Neural crest cell (in vitro differentiated cells): ENCODE data around the gene LATS2. TPM values are rescaled to one million over a fixed set of nuclear protein-coding genes. Genes with fewer than 3 reads are reported as not detected.
"Not testable (repeated sequence)": the region's sequence is repeated elsewhere in the genome, so short reads cannot be mapped to it uniquely, and the experiment has no call there.

Experiments
- DNase-seq: peaks from one replicate; pipeline ENCODE4 v3.0.0; 2021; ENCODE audit warnings: low read depth, mixed read lengths, low spot score
- H3K27ac Mint-ChIP-seq: one replicate; pipeline ENCODE4 v1.8.0; 2021; ENCODE audit warnings: mild to moderate bottlenecking, mixed read lengths; ENCODE audit not compliant: unreplicated experiment
- H3K27me3 Mint-ChIP-seq: 2 replicates; pipeline ENCODE4 v1.8.0; 2021; ENCODE audit warnings: low read depth, mild to moderate bottlenecking, mixed read lengths
- H3K36me3 Mint-ChIP-seq: 2 replicates; pipeline ENCODE4 v1.8.0; 2021; ENCODE audit warnings: low read depth, mild to moderate bottlenecking, mixed read lengths
- H3K4me1 Mint-ChIP-seq: 2 replicates; pipeline ENCODE4 v1.8.0; 2021; ENCODE audit warnings: mixed read lengths
- H3K4me3 Mint-ChIP-seq: one replicate; pipeline ENCODE4 v1.8.0; 2021; ENCODE audit warnings: mild to moderate bottlenecking, mixed read lengths
- H3K9me3 Mint-ChIP-seq: 2 replicates; pipeline ENCODE4 v1.8.0; 2021; ENCODE audit warnings: mixed read lengths
- CTCF ChIP-seq: fragments of 200-600 bp; sonication (generic); conservative IDR thresholded peaks from 2 replicates; pipeline ENCODE4 v1.5.0; 2021; ENCODE audit warnings: antibody characterized with exemption, mild to moderate bottlenecking
- total RNA-seq: library from RNA; stranded (reverse); gene quantifications from 2 replicates; pipeline ENCODE4 v1.2.1, GENCODE V29; 2021

The LATS2 gene
- total RNA-seq, 1 donor from 2014 or later, result 26.2 TPM

- DNase-seq, result no peak
- H3K27ac Mint-ChIP-seq, result no peak overlapping the region
- H3K9me3 Mint-ChIP-seq, result peaks cover 2% of the 10 kb centered on the region
- no peaks in the 10 kb centered on the region for H3K4me1 Mint-ChIP-seq
- H3K27me3 Mint-ChIP-seq, result no peaks in the 10 kb centered on the region
- H3K36me3 Mint-ChIP-seq, result no peaks in the 10 kb centered on the region
- no peak overlapping the region for H3K4me3 Mint-ChIP-seq
- no peak for TF ChIP-seq CTCF
Measured at GRCh38 chr13:20967340-20967739, 94.0 kb downstream of the LATS2 start.

DNA sequence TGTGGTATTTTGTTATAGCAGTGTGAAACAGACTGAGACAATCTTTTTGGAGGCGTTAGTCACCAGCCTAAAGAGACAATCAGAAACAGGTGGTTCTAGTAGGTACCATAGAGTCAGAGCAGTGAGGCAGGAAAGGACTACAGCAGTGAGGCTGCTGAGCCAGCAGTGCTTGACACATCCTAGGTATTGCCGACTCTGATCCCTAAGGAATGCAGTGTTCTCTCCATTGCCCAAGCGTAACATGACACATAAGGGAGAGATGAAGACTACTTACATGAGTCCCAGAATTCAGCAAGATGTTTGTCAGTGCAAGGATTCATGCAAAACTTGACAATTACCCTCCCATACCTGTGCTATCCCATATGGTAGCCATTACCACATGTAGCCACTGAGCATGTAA lies 96.5 kb downstream of the LATS2 start:
- H3K9me3 Mint-ChIP-seq, result peaks cover 2% of the 10 kb centered on the region
- no peak for TF ChIP-seq CTCF
- no peak for DNase-seq
- no peak overlapping the region for H3K4me3 Mint-ChIP-seq
- peaks cover 13% of the 10 kb centered on the region for H3K27me3 Mint-ChIP-seq
- H3K4me1 Mint-ChIP-seq, result no peaks in the 10 kb centered on the region
- no peaks in the 10 kb centered on the region for H3K36me3 Mint-ChIP-seq
- no peak overlapping the region for H3K27ac Mint-ChIP-seq

GRCh38 chr13:20961663-20962062 lies 99.7 kb downstream of the LATS2 start:
- not testable (repeated sequence) for H3K36me3 Mint-ChIP-seq, H3K4me3 Mint-ChIP-seq, H3K4me1 Mint-ChIP-seq, H3K27ac Mint-ChIP-seq, DNase-seq, H3K9me3 Mint-ChIP-seq
- peaks cover 15% of the 10 kb centered on the region for H3K27me3 Mint-ChIP-seq

- Mint-ChIP-seq H3K36me3 (no peaks in the 10 kb centered on the region), H3K9me3 (peaks cover 2% of the 10 kb centered on the region), H3K27ac (no peak overlapping the region), H3K27me3 (peaks cover 15% of the 10 kb centered on the region), H3K4me3 (no peak overlapping the region), H3K4me1 (no peaks in the 10 kb centered on the region)
- TF ChIP-seq CTCF, result no peak
- DNase-seq, result no peak
Measured at GRCh38 chr13:20960663-20961309, 100.6 kb downstream of the LATS2 start.

DNA sequence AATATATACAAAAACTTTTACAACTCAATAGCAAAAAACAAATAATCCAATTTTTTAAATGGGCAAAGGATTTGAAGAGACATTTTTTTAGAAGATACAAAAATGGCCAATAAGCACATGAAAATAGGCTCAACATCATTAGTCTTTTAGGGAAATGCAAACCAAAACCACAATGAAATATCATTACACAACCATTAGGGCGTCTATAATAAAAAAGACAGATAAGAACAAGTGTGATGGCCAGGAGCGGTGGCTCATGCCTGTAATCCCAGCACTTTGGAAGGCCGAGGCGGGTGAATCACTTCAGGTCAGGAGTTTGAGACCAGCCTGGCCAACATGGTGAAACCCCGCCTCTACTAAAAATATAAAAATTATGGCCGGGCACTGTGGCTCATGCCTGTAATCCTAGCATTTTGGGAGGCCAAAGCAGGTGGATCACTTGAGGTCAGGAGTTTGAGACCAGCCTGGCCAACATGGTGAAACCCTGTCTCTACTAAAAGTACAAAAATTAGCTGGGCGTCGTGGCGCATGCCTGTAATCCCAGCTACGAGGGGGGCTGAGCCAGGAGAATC lies 104.3 kb downstream of the LATS2 start:
- not testable (repeated sequence) for H3K9me3 Mint-ChIP-seq, DNase-seq, H3K4me3 Mint-ChIP-seq, H3K36me3 Mint-ChIP-seq, H3K27ac Mint-ChIP-seq, H3K4me1 Mint-ChIP-seq
- H3K27me3 Mint-ChIP-seq, result peaks cover 15% of the 10 kb centered on the region

- TF ChIP-seq CTCF, result no peak
- Mint-ChIP-seq H3K27ac (no peak overlapping the region), H3K9me3 (peaks cover 1% of the 10 kb centered on the region), H3K27me3 (peaks cover 6% of the 10 kb centered on the region), H3K36me3 (no peaks in the 10 kb centered on the region), H3K4me3 (no peak overlapping the region), H3K4me1 (no peaks in the 10 kb centered on the region)
- DNase-seq, result no peak
Measured at GRCh38 chr13:20955496-20955895, 105.9 kb downstream of the LATS2 start.
